Liver (tissue), 9 donors: ENCODE measurements around the gene C10orf53. TPM values are rescaled to one million over a fixed set of nuclear protein-coding genes. Genes with fewer than 3 reads are reported as not detected.

Source experiments
- DNase-seq: peaks from one replicate; pipeline ENCODE4 v3.0.0-alpha.2; 2017; ENCODE audit warnings: low spot score
- H3K27ac ChIP-seq, 2 donors: one replicate each; pipeline ENCODE4 v1.7.0; 2013; ENCODE audit warnings: inconsistent platforms in 2 of 2, low read length in 2 of 2, control low read depth in 1 of 2, low read depth in 1 of 2, mild to moderate bottlenecking in 1 of 2
- H3K27me3 ChIP-seq, 4 donors: one replicate each; pipeline versions ENCODE4 v1.6.1 to v1.7.0; 2013; ENCODE audit warnings: low read length in 3 of 4, inconsistent platforms in 1 of 4, mild to moderate bottlenecking in 1 of 4, moderate library complexity in 1 of 4; ENCODE audit not compliant: control insufficient read depth in 4 of 4, insufficient read depth in 4 of 4
- H3K36me3 ChIP-seq, 4 donors: one replicate each; pipeline versions ENCODE4 v1.6.1 to v1.7.0; 2013; ENCODE audit warnings: low read length in 3 of 4, mild to moderate bottlenecking in 3 of 4, low read depth in 1 of 4, moderate library complexity in 1 of 4; ENCODE audit not compliant: control insufficient read depth in 4 of 4, insufficient read depth in 3 of 4
- H3K4me1 ChIP-seq, 4 donors: one replicate each; pipeline versions ENCODE4 v1.6.1 to v1.7.0; 2013; ENCODE audit warnings: low read length in 3 of 4, mild to moderate bottlenecking in 3 of 4, moderate library complexity in 1 of 4; ENCODE audit not compliant: control insufficient read depth in 4 of 4, insufficient read depth in 4 of 4
- H3K4me3 ChIP-seq, 3 donors: one replicate each; pipeline versions ENCODE4 v1.6.1 to v1.7.0; 2013; ENCODE audit warnings: low read length in 3 of 3, control low read depth in 1 of 3, low read depth in 1 of 3, mild to moderate bottlenecking in 1 of 3
- H3K9ac ChIP-seq, 2 donors: one replicate each; pipeline ENCODE4 v1.7.0; 2013; ENCODE audit warnings: low read length in 2 of 2, mild to moderate bottlenecking in 2 of 2, moderate library complexity in 2 of 2, control low read depth in 1 of 2, low read depth in 1 of 2
- H3K9me3 ChIP-seq, 4 donors: one replicate each; pipeline versions ENCODE4 v1.6.1 to v1.7.0; 2013; ENCODE audit warnings: low read length in 3 of 4; ENCODE audit not compliant: control insufficient read depth in 4 of 4
- CTCF ChIP-seq: fragments of 150-350 bp; IDR thresholded peaks from 2 replicates; pipeline ENCODE4 v1.5.1; 2017; ENCODE audit warnings: improper control_type of control experiment, low read depth, low read length; ENCODE audit not compliant: missing input control
- EGR1 ChIP-seq, 2 donors: IDR thresholded peaks; 2 replicates each; pipeline ENCODE4 v1.6.1; 2016 to 2018; ENCODE audit warnings: antibody characterized with exemption in 2 of 2, low read depth in 2 of 2
- FOXA1 ChIP-seq: IDR thresholded peaks from 2 replicates; pipeline ENCODE4 v1.6.1; 2016; ENCODE audit warnings: antibody characterized with exemption
- GABPA ChIP-seq, 2 donors: IDR thresholded peaks in 1 of 2; conservative IDR thresholded peaks in 1 of 2; 2 replicates each; pipeline ENCODE4 v1.6.1; 2016; ENCODE audit warnings: antibody characterized with exemption in 2 of 2, mild to moderate bottlenecking in 1 of 2, moderate library complexity in 1 of 2
- HNF4A ChIP-seq, 2 donors: conservative IDR thresholded peaks; 2 replicates each; pipeline ENCODE4 v1.6.1; 2016; ENCODE audit warnings: antibody characterized with exemption in 2 of 2, mild to moderate bottlenecking in 2 of 2
- HNF4G ChIP-seq: IDR thresholded peaks from 2 replicates; pipeline ENCODE4 v1.6.1; 2016; ENCODE audit warnings: antibody characterized with exemption
- JUND ChIP-seq, 2 donors: IDR thresholded peaks; 2 replicates each; pipeline ENCODE4 v1.6.1; 2016; ENCODE audit warnings: antibody characterized with exemption in 2 of 2
- MAX ChIP-seq: IDR thresholded peaks from 2 replicates; pipeline ENCODE4 v1.6.1; 2016; ENCODE audit warnings: antibody characterized with exemption
- RAD21 ChIP-seq, 2 donors: IDR thresholded peaks; 2 replicates each; pipeline ENCODE4 v1.6.1; 2016; ENCODE audit warnings: antibody characterized with exemption in 2 of 2, mild to moderate bottlenecking in 2 of 2
- REST ChIP-seq: IDR thresholded peaks from 2 replicates; pipeline ENCODE4 v1.6.1; 2016; ENCODE audit warnings: antibody characterized with exemption, mild to moderate bottlenecking
- RXRA ChIP-seq, 2 donors: IDR thresholded peaks; 2 replicates each; pipeline ENCODE4 v1.6.1; 2017 to 2018; ENCODE audit warnings: antibody characterized with exemption in 2 of 2, mild to moderate bottlenecking in 1 of 2
- SP1 ChIP-seq: IDR thresholded peaks from 2 replicates; pipeline ENCODE4 v1.6.1; 2018; ENCODE audit warnings: antibody characterized with exemption, mild to moderate bottlenecking
- TAF1 ChIP-seq: conservative IDR thresholded peaks from 2 replicates; pipeline ENCODE4 v1.6.1; 2016; ENCODE audit warnings: antibody characterized with exemption, mild to moderate bottlenecking
- YY1 ChIP-seq: IDR thresholded peaks from 2 replicates; pipeline ENCODE4 v1.6.1; 2016; ENCODE audit warnings: antibody characterized with exemption, mild to moderate bottlenecking
- WGBS: extraction: QIAGEN DNeasy Blood & Tissue Kit; methylation state at CpG from one replicate; pipeline ENCODE4 v1.1.7; 2013; 5-methylcytosine and 5-hydroxymethylcytosine counted together
- polyA plus RNA-seq, 2 donors: library from polyadenylated mRNA; stranded (reverse) in 1 of 2; unstranded in 1 of 2; fragments of 200-250 nt in 1 of 2; fragments of >200 nt in 1 of 2; fragmentation: Nextera tagmentation in 1 of 2; extraction: Ambion mirVana in 1 of 2; gene quantifications; one replicate each; pipeline versions ENCODE4 v1.2.1 to v1.2.3, GENCODE V29; 2013 to 2015
- total RNA-seq, 2 donors: library from RNA; depleted of rRNA; stranded (reverse); fragments of >200 nt; gene quantifications; one replicate each; pipeline ENCODE4 v1.2.3, GENCODE V29; 2014
- donor health status: healthy.
- donor health status: healthy.
- donor health status: healthy.
- donor health status: healthy.
- donor health status: healthy.

C10orf53 gene
- total and polyA plus RNA-seq, 4 donors, result not detected

- no peaks in the 10 kb centered on the region for H3K4me1 ChIP-seq
- WGBS, result 89% methylated on average over 10 of the region's 10 CpGs
- TF ChIP-seq RAD21 (IDR thresholded peaks at IDR 0.05), result no peak
- TF ChIP-seq FOXA1, result no peak
- TF ChIP-seq TAF1, result no peak
- no peak for TF ChIP-seq MAX
- TF ChIP-seq HNF4G, result no peak
- no peak for TF ChIP-seq EGR1 (IDR thresholded peaks at IDR 0.05; ENCODE audit: low read depth in 2 of 2)
- no peak for TF ChIP-seq CTCF
- H3K4me3 ChIP-seq, result no peak overlapping the region
- H3K36me3 ChIP-seq, result peaks cover 6 to 86% (median 40%) of the 10 kb centered on the region in 4 donors
- H3K27me3 ChIP-seq, result no peaks in the 10 kb centered on the region
- no peak overlapping the region for H3K27ac ChIP-seq
- no peaks in the 10 kb centered on the region for H3K9me3 ChIP-seq
- DNase-seq, result no peak
- no peak overlapping the region for H3K9ac ChIP-seq
Observed at GRCh38 chr10:49738616-49739360, 59.3 kb downstream of the C10orf53 start.

- H3K4me1 ChIP-seq, result no peaks in the 10 kb centered on the region
- H3K27ac ChIP-seq, result no peak overlapping the region
- H3K4me3 ChIP-seq, result no peak overlapping the region
- TF ChIP-seq FOXA1, result no peak
- TF ChIP-seq EGR1 (IDR thresholded peaks at IDR 0.05; ENCODE audit: low read depth in 2 of 2), result no peak
- TF ChIP-seq HNF4A (conservative IDR thresholded peaks at IDR 0.05), result no peak
- TF ChIP-seq GABPA (IDR thresholded peaks at IDR 0.05 in 1 of 2, conservative IDR thresholded peaks at IDR 0.05 in 1 of 2), result no peak
- TF ChIP-seq HNF4G, result no peak
- TF ChIP-seq SP1, result no peak
- TF ChIP-seq RAD21 (IDR thresholded peaks at IDR 0.05), result no peak
- no peak for TF ChIP-seq YY1
- no peak for TF ChIP-seq REST
- TF ChIP-seq RXRA (IDR thresholded peaks at IDR 0.05), result no peak
- no peak for TF ChIP-seq JUND (IDR thresholded peaks at IDR 0.05)
- no peaks in the 10 kb centered on the region for H3K9me3 ChIP-seq
- no peaks in the 10 kb centered on the region for H3K27me3 ChIP-seq
- peaks cover 8 to 88% (median 41%) of the 10 kb centered on the region in 4 donors for H3K36me3 ChIP-seq
- DNase-seq, result no peak
- H3K9ac ChIP-seq, result no peak overlapping the region
- WGBS, result 93% methylated on average over 14 of the region's 14 CpGs
Observed at GRCh38 chr10:49739426-49739825, 60.0 kb downstream of the C10orf53 start.
